ENCODE data around the gene ZBED5.

DNA sequence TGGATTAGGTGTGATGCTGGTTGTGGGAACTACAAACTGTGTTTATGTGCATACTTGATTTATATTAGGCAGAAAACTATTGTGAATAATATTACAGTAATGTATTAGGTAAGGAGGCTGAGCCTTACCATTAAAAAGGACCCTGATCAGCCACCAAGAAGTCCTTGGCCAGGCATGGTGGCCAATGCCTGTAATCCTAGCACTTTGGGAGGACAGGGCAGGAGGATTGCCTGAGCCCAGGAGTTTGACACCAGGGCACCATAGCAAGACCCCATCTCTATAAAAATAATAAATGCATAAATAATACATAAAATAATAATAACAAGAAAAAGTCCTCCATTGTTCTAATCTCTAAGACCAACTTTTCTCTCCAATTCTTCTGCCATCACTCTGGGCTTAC, 3.2 kb upstream of the ZBED5 start:
- TF ChIP-seq, protein P1, sequence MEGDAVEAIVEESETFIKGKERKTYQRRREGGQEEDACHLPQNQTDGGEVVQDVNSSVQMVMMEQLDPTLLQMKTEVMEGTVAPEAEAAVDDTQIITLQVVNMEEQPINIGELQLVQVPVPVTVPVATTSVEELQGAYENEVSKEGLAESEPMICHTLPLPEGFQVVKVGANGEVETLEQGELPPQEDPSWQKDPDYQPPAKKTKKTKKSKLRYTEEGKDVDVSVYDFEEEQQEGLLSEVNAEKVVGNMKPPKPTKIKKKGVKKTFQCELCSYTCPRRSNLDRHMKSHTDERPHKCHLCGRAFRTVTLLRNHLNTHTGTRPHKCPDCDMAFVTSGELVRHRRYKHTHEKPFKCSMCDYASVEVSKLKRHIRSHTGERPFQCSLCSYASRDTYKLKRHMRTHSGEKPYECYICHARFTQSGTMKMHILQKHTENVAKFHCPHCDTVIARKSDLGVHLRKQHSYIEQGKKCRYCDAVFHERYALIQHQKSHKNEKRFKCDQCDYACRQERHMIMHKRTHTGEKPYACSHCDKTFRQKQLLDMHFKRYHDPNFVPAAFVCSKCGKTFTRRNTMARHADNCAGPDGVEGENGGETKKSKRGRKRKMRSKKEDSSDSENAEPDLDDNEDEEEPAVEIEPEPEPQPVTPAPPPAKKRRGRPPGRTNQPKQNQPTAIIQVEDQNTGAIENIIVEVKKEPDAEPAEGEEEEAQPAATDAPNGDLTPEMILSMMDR (IDR thresholded peaks at IDR 0.05) = no peak
- TF ChIP-seq POLR2A (IDR thresholded peaks at IDR 0.05) = no peak

Measured in heart left ventricle (tissue), 13 donors.